LNCaP clone FGC (cell line): Measurements from ENCODE around the gene SOCS1.
"Not testable (repeated sequence)": the region's sequence is repeated elsewhere in the genome, so short reads cannot be mapped to it uniquely, and the experiment has no call there.

Source experiments
- DNase-seq: peaks from one replicate; pipeline ENCODE4 v3.0.0-alpha.2; 2011; ENCODE audit warnings: low read depth
- H3K4me3 ChIP-seq: 2 replicates; pipeline ENCODE4 v1.5.1; 2011; ENCODE audit warnings: mild to moderate bottlenecking, low read depth, low read length, control low read depth
- CTCF ChIP-seq: IDR thresholded peaks from 2 replicates; pipeline ENCODE4 v1.5.1; 2012; ENCODE audit warnings: mild to moderate bottlenecking; ENCODE audit not compliant: control insufficient read depth, insufficient read depth; ENCODE audit errors: extremely low read depth

SOCS1 gene

GRCh38 chr16:11255737-11256660 lies at the start of gene SOCS1:
Gene SOCS1 (minus strand): TSS chr16:11256204. CDS start chr16:11255478, 726 bp downstream.
- peak within 1 kb of the TSS; percentile 77 for H3K4me3 ChIP-seq
- peak; percentile 7 for DNase-seq
- peak; percentile 94 for TF ChIP-seq CTCF

GRCh38 chr16:11303405-11304138 lies 47.6 kb upstream of the SOCS1 start:
- H3K4me3 ChIP-seq, result no peak overlapping the region
- peak; percentile 19 for DNase-seq
- no peak for TF ChIP-seq CTCF

GRCh38 chr16:11302977-11303376 lies 47.0 kb upstream of the SOCS1 start:
- DNase-seq, result no peak

GRCh38 chr16:11301645-11302501 lies 45.9 kb upstream of the SOCS1 start:
- no peak overlapping the region for H3K4me3 ChIP-seq
- DNase-seq, result no peak
- TF ChIP-seq CTCF, result no peak

More at GRCh38 chr16:11302977-11303376, 47.0 kb upstream of the SOCS1 start:
- H3K4me3 ChIP-seq, result no peak overlapping the region
- TF ChIP-seq CTCF, result no peak

- no peak overlapping the region for H3K4me3 ChIP-seq
- no peak for DNase-seq
- TF ChIP-seq CTCF, result no peak
Observed at GRCh38 chr16:11300560-11300892, 44.5 kb upstream of the SOCS1 start.

- TF ChIP-seq CTCF, result no peak
- DNase-seq, result no peak
- no peak overlapping the region for H3K4me3 ChIP-seq
Observed at GRCh38 chr16:11299865-11300559, 44.0 kb upstream of the SOCS1 start.

- H3K4me3 ChIP-seq, DNase-seq: not testable (repeated sequence)
Observed at GRCh38 chr16:11298950-11299547, 43.0 kb upstream of the SOCS1 start.
